ENCODE results near the gene NUMB. TPM values are rescaled to one million over a fixed set of nuclear protein-coding genes. Genes with fewer than 3 reads are reported as not detected.

NUMB gene
- total and polyA plus RNA-seq, 2 donors (not counting 3 experiments of a cell fraction or from before 2014, with no cell fraction given), result 128 to 164 TPM

- no peak for FAIRE-seq
- Histone ChIP-seq H3K9ac (replicated peaks; ENCODE audit: extremely low read depth, insufficient read depth, low read length) (no peak overlapping the region), H2AFZ (ENCODE audit: low read depth, low read length) (no peak overlapping the region), H3K4me2 (ENCODE audit: insufficient read depth, low read length) (no peak overlapping the region), H3K79me2 (ENCODE audit: control insufficient read depth, insufficient read depth, low read length) (peaks cover 10% of the 10 kb centered on the region), H3K4me3 (replicated peaks in 1 of 3; ENCODE audit: insufficient read depth in 1 of 3, low read depth in 1 of 3, low read length in 3 of 3) (no peak overlapping the region), H3K4me1 (ENCODE audit: control insufficient read depth, extremely low read depth, insufficient read depth, low read length) (peaks cover 10% of the 10 kb centered on the region), H3K9me1 (replicated peaks; ENCODE audit: control insufficient read depth, extremely low read depth, insufficient read depth, low read length) (no peaks in the 10 kb centered on the region), H3K27ac (ENCODE audit: insufficient read depth, low read depth, low read length) (no peak overlapping the region), H3K9me3 (replicated peaks; ENCODE audit: control insufficient read depth, insufficient read depth, low read length) (no peaks in the 10 kb centered on the region), H4K20me1 (replicated peaks; ENCODE audit: control insufficient read depth, extremely low read depth, insufficient read depth, low read length) (no peaks in the 10 kb centered on the region), H3K27me3 (ENCODE audit: control insufficient read depth in 2 of 2, insufficient read depth in 2 of 2, low read length in 2 of 2) (no peaks in the 10 kb centered on the region), H3K36me3 (ENCODE audit: control insufficient read depth in 2 of 2, extremely low read depth in 1 of 2, insufficient read depth in 2 of 2, low read length in 2 of 2) (peaks cover 0 to 2% of the 10 kb centered on the region in 2 experiments)
- DNase-seq (ENCODE audit: low read depth, low spot score), result no peak
- POLR2A ChIA-PET, result no interaction called here
- CTCF ChIA-PET, result interaction anchor here (4.2 kb wide), 1 partner anchor 29 kb away, joined by 15 read pairs; no protein-coding TSS in a partner anchor
- dilution Hi-C loops (cut with MboI; ENCODE audit: extremely low pct_ligation_motif_present, low sequenced_read_pairs) (no loop called here), intact Hi-C loops (cut with micrococcal nuclease) (no loop called here)
- no TSS peak for BruUV-seq (replicated peaks)
- TF ChIP-seq FOS (IDR thresholded peaks at IDR 0.05; ENCODE audit: borderline replicate concordance, insufficient read depth, low read length), result no peak
- TF ChIP-seq, protein P1, sequence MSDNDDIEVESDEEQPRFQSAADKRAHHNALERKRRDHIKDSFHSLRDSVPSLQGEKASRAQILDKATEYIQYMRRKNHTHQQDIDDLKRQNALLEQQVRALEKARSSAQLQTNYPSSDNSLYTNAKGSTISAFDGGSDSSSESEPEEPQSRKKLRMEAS (IDR thresholded peaks at IDR 0.05; ENCODE audit: insufficient read depth, insufficient read length), result no peak
- TF ChIP-seq POLR2AphosphoS5 (IDR thresholded peaks at IDR 0.05; ENCODE audit: insufficient read depth, low read depth, low read length), result no peak
- no peak for TF ChIP-seq GATA2 (IDR thresholded peaks at IDR 0.05; ENCODE audit: insufficient read depth, insufficient read length, low read depth, low read length)
- no peak for TF ChIP-seq JUN (IDR thresholded peaks at IDR 0.05; ENCODE audit: borderline replicate concordance, insufficient read depth, insufficient read length, low read depth)
- no peak for TF ChIP-seq POLR2A (IDR thresholded peaks at IDR 0.05; ENCODE audit: low read depth, low read length)
- TF ChIP-seq EZH2 (IDR thresholded peaks at IDR 0.05; ENCODE audit: borderline replicate concordance, low read depth, low read length, severe bottlenecking), result no peak
- TF ChIP-seq CTCF (IDR thresholded peaks at IDR 0.05; ENCODE audit: extremely low read depth in 1 of 2, insufficient read depth in 1 of 2, low read depth in 1 of 2, low read length in 2 of 2), result no peak
- TF ChIP-seq MYC (IDR thresholded peaks at IDR 0.05; ENCODE audit: low read depth, low read length), result no peak
These were observed 133.8 kb downstream of the NUMB start for GRCh38 chr14:73324533-73324932.

All from endothelial cell of umbilical vein (primary cell).